IPS-18c (cell line): ENCODE data around the gene KATNAL1.
"Not testable (repeated sequence)": the region's sequence is repeated elsewhere in the genome, so short reads cannot be mapped to it uniquely, and the experiment has no call there.

Source experiments
- H3K4me3 ChIP-seq: 2 replicates; pipeline ENCODE4 v1.7.0; 2013; ENCODE audit warnings: low read depth, mild to moderate bottlenecking, low read length, moderate library complexity; ENCODE audit not compliant: insufficient read depth
- H3K9me3 ChIP-seq: one replicate; pipeline ENCODE4 v1.6.1; 2013; ENCODE audit warnings: mild to moderate bottlenecking, low read length, moderate library complexity; ENCODE audit not compliant: control insufficient read depth, insufficient read depth

Gene KATNAL1

DNA sequence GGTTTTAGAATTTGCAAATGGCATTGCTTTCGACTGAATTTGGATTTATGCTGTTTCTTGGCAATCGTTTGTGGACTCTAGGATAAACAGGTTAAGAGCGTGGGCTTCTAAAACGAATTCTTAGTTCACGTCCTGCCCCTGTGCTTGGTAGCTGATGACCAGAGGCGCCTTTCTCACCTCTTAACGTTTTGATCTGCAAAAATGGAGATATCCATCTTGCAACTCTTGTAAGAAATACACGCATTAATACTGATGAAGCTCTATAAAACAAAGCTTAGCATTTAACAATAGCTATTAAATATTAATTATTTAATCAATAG, 580 bp upstream of the KATNAL1 start:
- Histone ChIP-seq H3K4me3 (peak overlapping the region; percentile 92), H3K9me3 (no peaks in the 10 kb centered on the region)

DNA sequence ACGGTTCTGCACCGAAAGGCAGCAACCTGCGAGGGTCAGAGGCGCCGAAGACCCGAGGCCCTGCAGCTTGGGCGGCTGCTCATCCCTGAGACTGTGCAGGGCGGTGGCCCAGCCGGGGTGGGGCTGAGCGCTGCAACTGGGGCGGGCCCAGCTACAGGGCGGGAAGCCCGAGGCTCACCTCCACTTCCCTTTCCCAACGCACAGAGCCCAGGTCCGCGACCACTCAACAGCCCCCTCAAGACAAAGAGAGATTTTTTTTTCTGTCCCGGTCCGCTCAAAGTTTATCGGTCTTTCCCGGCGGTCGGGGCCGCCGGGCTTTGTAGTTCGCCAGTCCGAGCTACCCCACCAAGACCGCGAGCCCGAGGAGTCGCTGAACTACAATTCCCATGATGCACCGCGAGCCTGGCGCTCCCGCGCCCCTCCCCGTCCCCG, 573 bp downstream of the KATNAL1 start:
- Histone ChIP-seq H3K4me3 (peak overlapping the region; percentile 92), H3K9me3 (no peaks in the 10 kb centered on the region)

DNA sequence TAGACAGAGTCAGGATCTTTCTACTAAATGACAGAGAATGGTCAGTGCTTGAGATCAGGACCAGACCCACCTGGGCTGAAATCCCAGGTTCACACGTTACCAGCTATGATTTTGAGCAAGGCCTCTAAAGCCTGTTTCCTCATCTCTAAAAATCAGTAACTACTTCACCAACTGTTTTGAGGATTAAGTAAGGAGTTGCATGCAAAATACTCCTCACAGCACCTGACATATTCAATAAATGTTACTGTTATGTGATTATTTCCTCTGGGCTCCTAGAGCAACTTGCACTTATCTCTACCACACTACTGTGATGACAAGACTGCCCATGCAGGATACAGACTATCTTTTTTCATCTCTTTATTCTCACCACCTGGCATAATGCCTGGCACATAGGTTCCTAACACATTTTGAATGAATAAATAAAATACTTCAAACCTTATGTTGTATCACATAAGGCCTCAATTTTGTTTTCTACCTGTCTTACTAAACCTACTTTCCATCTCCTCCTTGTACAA, 1.8 kb downstream of the KATNAL1 start:
- no peaks in the 10 kb centered on the region for H3K9me3 ChIP-seq
- no peak overlapping the region for H3K4me3 ChIP-seq

DNA sequence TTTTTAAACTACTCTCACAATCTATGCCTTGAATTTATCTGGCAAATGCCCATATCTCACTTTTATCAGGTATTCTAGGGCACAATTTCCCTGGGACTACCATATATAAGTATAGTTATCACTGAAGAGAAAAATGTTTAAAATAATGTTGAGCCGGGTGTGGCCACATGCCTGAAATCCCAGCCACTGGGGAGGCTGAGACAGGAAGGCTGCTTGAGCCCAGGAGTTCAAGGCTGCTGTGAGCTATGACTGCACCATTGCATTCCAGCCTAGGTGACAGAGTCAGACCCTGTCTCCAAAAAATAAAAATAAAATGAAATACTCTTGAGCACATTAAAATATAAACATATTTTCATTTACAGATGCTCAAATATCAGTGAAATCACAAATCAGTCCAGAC, 4.1 kb downstream of the KATNAL1 start:
- Histone ChIP-seq H3K4me3 (no peak overlapping the region), H3K9me3 (no peaks in the 10 kb centered on the region)

DNA sequence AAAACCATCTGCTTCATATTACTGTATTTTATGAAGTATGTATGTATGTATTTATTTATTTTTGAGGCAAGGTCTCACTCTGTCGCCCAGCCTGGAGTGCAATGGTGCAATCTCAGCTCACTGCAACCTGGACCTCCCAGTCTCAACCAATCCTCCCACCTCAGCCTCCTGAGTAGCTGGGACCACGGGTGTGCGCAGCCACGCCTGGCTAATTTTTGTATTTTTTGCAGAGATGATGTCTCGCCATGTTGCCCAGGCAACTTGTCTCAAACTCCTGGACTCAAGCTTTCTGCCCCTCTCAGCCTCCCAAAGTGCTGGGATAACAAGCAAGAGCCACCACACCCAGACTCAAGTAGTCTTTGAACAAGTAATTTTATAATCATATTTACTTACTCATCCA, 5.5 kb downstream of the KATNAL1 start:
- Histone ChIP-seq H3K9me3 (no peaks in the 10 kb centered on the region), H3K4me3 (no peak overlapping the region)

DNA sequence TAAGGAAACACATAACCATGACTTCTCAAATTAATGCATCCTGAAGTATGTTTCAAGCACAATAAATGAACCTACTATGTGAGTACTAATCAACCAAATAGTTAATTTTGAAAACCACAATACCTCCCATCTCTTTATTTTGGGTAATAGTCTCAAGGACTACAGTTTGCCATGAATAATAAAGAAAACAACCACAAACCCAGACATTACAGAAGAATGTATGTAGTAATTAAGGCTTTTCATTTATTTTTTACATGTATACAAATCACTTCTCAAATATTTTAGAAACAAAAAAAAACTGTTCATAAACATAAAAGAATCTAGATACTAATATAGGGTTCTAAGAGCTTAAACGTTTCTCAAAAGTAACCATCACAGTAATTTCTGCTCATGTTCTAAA, 6.8 kb downstream of the KATNAL1 start:
- Histone ChIP-seq H3K9me3 (no peaks in the 10 kb centered on the region), H3K4me3 (no peak overlapping the region)

DNA sequence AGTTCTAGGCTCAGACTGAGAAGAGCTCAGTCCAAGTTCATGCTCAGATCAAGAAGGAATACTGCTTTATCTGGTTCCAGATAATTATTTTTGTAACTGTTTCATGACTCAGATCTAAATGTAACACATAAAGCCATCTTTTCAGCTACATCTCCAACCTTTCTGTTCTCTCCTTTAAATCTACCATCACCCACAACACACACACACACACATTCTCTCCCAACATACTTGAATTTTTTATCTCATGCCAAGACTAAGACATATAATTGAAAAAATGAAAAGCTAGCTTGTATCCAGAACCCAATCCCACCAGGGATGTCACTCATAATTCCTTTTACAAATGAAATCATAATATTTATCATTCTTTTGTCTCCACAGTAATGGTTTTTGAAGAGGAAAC, 7.6 kb downstream of the KATNAL1 start:
- H3K4me3 ChIP-seq = no peak overlapping the region

DNA sequence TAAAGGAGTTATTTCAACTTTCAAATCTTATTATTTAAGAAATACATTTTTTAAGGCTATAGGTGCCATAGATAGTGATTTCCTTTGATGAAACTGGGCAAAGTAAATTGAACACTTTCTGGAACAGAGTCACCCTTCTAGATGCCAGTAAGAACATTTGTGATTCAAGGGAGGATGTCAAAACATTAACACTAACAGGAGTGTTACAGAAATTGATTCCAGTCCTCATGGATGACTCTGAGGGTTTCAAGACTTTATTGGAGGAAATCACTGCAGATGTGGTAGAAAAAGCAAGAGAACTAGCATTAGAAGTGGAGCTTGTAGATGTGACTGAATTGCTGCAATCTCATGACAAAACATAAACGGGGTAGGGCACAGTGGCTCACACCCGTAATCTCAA, 12.2 kb downstream of the KATNAL1 start:
- Histone ChIP-seq H3K4me3 (no peak overlapping the region), H3K9me3 (no peaks in the 10 kb centered on the region)

More for the DNA sequence above, 7.6 kb downstream of the KATNAL1 start:
- no peaks in the 10 kb centered on the region for H3K9me3 ChIP-seq

DNA sequence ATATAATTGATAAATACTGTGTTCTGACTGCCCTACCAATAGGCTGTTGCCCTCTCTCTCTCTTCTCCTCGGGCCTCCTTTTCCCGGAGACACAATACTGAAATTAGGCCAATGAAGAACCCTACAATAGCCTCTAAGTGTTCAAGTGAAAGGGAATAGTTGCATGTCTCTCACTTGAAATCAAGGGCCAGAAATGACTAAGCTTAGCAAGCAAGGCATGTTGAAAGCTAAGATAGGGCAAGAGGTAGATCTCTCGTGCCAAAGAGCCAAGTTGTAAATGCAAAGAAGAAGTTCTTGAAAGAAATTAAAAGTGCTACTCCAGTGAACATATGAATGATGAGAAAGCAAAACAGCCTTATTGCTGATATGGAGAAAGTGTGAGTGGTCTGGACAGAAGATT, 13.3 kb downstream of the KATNAL1 start:
- H3K9me3 ChIP-seq = no peaks in the 10 kb centered on the region

DNA sequence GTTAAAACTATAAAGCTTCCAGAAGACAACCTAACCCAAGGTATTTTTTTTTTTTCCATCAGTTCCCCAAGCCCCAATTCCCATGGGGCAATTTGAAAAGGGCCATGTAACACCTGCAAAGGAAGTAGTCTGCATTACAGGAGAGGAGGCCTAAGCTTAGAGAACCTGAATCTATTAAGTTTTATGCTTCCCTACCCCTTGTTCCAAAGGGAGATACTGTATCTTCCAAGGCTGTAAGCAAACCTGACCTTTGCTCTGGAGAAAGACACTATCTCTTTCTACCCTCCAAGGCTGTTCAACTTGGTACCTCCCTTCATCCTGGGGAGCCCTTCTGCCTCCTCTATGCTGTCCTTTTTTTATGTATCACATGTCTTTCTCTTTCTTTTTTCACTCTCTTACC, 15.0 kb downstream of the KATNAL1 start:
- Histone ChIP-seq H3K9me3 (no peaks in the 10 kb centered on the region), H3K4me3 (no peak overlapping the region)

More for the DNA sequence above, 13.3 kb downstream of the KATNAL1 start:
- H3K4me3 ChIP-seq = no peak overlapping the region

DNA sequence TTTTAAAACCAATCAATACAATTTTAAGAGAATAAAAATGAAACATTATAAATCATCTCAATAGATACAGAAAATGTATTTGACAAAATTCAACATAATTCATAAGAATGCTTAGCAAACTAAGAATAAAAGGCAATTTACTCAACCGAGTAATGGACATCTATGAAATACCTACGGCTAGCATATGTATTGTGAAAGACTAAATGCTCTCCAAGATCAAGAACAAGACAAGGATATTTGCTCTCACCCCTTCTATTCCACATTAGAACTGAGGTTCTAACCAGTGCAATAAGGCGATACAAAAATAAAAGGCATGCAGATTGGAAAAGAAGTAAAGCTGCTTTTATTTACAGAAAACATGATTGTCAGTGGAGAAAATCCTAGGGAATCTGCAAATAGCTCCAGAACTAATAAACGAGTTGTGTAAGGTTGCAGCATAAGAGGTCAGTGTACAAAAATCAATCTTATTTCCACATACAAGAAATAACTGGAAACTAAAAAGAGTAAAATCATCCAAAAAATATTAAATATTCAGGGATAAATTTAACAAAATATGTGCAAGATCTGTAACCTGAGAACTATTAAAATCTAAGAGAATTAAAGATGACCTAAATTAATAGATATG, 16.4 kb downstream of the KATNAL1 start:
- H3K9me3 ChIP-seq = no peaks in the 10 kb centered on the region
- H3K4me3 ChIP-seq = no peak overlapping the region

DNA sequence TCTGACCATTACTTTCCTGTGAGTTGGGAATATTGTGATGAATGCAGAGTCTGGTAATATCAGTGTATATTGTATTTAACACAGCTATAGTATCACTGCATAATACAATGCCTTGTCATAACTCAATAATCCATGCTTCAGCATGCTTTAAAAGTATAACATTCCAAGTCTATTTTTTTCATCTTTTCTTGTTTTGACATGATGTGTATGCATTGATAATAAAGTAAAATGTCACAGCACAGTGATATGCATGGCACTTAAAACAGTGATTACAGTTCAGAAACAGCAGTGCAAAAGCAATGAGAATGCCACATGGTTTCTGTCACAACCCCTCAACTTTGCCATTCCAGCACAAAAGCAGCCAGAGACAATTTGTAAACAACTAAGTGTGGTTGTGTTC, 17.8 kb downstream of the KATNAL1 start:
- H3K4me3 ChIP-seq = no peak overlapping the region
- no peaks in the 10 kb centered on the region for H3K9me3 ChIP-seq

DNA sequence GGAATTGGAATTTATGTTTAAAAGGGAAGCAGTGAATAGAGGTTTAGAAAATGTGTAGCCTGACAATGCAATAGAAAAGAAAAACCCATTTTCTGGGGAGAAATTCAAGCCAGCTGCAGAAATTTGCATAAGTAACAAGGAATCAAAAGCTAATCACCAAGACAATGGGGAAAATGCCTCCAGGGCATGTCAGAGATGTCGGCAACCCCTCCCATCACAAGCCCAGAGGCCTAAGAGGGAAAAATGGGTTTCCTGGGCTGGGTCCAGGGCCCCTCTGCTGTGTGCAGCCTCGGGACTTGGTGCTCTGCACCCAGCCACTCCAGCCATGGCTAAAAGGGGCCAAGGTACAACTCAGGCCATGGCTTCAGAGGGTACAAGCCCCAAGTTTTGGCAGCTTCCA, 21.3 kb downstream of the KATNAL1 start:
- H3K4me3 ChIP-seq, H3K9me3 ChIP-seq: not testable (repeated sequence)

DNA sequence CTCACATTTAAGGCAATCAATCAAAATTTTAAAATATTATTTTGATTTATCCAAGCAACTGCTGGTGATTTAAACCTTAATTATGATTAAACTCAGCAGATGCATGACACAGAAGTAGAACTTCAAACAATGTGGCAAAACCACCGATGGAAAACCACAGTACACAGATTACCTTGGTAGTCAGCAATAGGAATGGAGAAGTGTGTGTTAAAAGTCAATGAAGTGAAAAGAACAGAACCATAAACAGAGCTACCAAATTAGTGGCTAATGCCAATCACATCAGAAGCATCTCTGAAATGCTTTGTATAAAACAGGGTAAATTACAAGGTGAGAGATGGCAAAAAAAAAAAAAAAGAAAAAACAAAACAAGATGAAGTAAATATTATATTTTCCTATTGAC, 31.2 kb downstream of the KATNAL1 start:
- Histone ChIP-seq H3K9me3 (no peaks in the 10 kb centered on the region), H3K4me3 (no peak overlapping the region)

DNA sequence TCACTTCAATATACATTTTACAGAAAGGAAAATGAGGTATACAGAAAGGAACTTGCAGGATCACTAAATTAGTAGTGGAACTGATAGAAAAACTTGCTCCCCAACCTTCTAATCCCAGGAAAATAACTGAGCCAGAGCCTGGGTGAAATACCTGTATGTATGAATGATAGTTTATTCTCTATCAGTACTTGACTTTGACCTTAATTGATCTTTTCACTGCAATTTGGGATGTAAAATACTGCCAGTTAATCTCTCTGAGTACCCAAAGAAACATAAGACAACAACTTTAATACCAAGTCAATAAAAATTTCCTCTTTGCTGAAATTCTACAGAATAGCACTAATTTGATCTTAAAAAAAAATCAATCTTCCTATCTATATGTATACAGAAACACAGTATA, 33.3 kb downstream of the KATNAL1 start:
- H3K9me3 ChIP-seq = no peaks in the 10 kb centered on the region
- no peak overlapping the region for H3K4me3 ChIP-seq

DNA sequence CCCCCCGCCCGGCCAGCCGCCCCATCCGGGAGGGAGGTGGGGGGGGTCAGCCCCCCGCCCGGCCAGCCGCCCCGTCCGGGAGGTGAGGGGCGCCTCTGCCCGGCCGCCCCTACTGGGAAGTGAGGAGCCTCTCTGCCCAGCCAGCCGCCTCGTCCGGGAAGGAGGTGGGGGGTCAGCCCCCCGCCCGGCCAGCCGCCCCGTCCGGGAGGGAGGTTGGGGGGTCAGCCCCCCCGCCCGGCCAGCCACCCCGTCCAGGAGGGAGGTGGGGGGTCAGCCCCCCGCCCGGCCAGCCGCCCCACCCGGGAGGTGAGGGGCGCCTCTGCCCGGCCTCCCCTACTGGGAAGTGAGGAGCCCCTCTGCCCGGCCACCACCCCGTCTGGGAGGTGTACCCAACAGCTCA, 37.3 kb downstream of the KATNAL1 start:
- not testable (repeated sequence) for H3K9me3 ChIP-seq, H3K4me3 ChIP-seq

DNA sequence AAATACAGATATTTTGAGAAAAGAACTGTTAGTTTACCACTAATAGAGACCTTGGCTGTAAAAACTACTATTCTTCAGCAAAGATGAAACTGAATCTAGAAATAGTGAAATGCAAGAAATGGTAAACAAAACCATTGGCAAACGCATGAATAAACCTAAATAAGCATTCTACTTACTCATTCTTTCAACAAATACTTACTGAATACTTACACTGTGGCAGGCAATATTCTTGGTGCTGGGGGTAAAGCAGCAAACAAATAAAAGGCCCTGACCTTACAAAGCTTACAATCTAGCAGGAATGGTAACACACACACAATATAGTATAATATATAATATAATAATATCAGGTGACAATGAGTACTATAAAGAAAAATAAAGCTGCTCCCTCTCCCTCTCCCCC, 38.7 kb downstream of the KATNAL1 start:
- Histone ChIP-seq H3K9me3 (no peaks in the 10 kb centered on the region), H3K4me3 (no peak overlapping the region)

DNA sequence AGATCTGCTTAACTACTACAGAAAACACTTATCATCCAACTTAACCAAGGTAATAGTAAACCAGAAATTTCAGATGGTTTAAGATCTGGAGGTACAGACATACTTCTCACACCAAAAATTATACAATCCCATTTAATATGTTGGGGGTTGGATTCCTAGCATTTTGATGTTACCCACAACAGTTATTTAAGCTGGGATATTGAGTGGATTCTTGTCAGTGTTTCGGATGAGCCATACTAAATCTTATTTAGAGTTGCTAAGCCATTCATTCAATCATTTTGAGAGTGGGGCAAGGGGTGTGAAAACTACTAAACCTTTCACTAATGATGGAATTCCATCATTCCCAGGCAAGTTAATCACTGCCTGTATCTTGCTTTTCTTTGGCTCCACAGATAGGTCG, 40.6 kb downstream of the KATNAL1 start:
- Histone ChIP-seq H3K4me3 (no peak overlapping the region), H3K9me3 (no peaks in the 10 kb centered on the region)

DNA sequence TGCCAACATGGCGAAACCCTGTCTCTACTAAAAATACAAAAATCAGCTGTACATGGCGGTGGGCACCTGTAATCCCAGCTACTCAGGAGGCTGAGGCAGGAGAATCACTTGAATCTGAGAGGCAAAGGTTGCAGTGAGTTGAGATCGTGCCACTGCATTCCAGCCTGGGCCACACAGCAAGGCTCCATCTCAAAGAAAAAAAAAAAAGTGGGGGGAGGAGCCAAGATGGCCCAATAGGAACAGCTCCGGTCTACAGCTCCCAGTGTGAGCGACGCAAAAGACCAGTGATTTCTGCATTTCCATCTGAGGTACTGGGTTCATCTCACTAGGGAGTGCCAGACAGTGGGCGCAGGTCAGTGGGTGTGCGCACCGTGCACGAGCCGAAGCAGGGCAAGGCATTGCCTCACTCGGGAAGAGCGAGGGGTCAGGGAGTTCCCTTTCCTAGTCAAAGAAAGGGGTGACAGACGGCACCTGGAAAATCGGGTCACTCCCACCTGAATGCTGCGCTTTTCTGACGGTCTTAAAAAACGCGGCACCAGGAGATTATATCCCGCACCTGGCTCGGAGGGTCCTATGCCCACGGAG, 48.1 kb downstream of the KATNAL1 start:
- not testable (repeated sequence) for H3K9me3 ChIP-seq, H3K4me3 ChIP-seq
